GM23248 (cell line): ENCODE data around the gene PLEKHB2. TPM values are rescaled to one million over a fixed set of nuclear protein-coding genes. Genes with fewer than 3 reads are reported as not detected.

ENCODE experiments used
- DNase-seq: peaks from one replicate; pipeline ENCODE4 v3.0.0-alpha.2; 2015
- H2AFZ ChIP-seq: fragments of 200-600 bp; sonication (generic); 2 replicates; pipeline ENCODE4 v1.6.1; 2016; ENCODE audit warnings: antibody characterized with exemption
- H3F3A ChIP-seq: fragments of 200-600 bp; sonication (generic); 2 replicates; pipeline ENCODE4 v1.6.1; 2016; ENCODE audit warnings: mild to moderate bottlenecking, antibody characterized with exemption, mixed run types; ENCODE audit not compliant: insufficient read depth
- H3K27ac ChIP-seq: fragments of 200-600 bp; sonication (generic); 2 replicates; pipeline ENCODE4 v1.5.1; 2016; ENCODE audit warnings: mild to moderate bottlenecking
- H3K27me3 ChIP-seq: fragments of 200-600 bp; sonication (generic); replicated peaks from 2 replicates; pipeline ENCODE4 v1.6.1; 2016; ENCODE audit warnings: mild to moderate bottlenecking; ENCODE audit not compliant: insufficient read depth
- H3K36me3 ChIP-seq: fragments of 200-600 bp; sonication (generic); 2 replicates; pipeline ENCODE4 v1.6.1; 2016; ENCODE audit warnings: low read depth, mild to moderate bottlenecking
- H3K4me1 ChIP-seq: fragments of 200-600 bp; sonication (generic); 2 replicates; pipeline ENCODE4 v1.6.1; 2016; ENCODE audit warnings: mild to moderate bottlenecking; ENCODE audit not compliant: insufficient read depth
- H3K4me2 ChIP-seq: fragments of 200-600 bp; sonication (generic); one replicate; pipeline ENCODE4 v1.6.1; 2016; ENCODE audit warnings: mild to moderate bottlenecking; ENCODE audit not compliant: unreplicated experiment
- H3K4me3 ChIP-seq: fragments of 200-600 bp; sonication (generic); 2 replicates; pipeline ENCODE4 v1.5.1; 2016; ENCODE audit warnings: mild to moderate bottlenecking
- H3K79me2 ChIP-seq: fragments of 200-600 bp; sonication (generic); 2 replicates; pipeline ENCODE4 v1.6.1; 2016; ENCODE audit warnings: mild to moderate bottlenecking; ENCODE audit not compliant: insufficient read depth
- H3K9ac ChIP-seq: fragments of 200-600 bp; sonication (generic); 2 replicates; pipeline ENCODE4 v1.6.1; 2016; ENCODE audit warnings: mild to moderate bottlenecking
- H3K9me2 ChIP-seq: fragments of 200-600 bp; sonication (generic); 2 replicates; pipeline ENCODE4 v1.6.1; 2016; ENCODE audit warnings: mixed run types, mild to moderate bottlenecking, moderate library complexity; ENCODE audit not compliant: insufficient read depth
- H3K9me3 ChIP-seq: fragments of 200-600 bp; sonication (generic); one replicate; pipeline ENCODE4 v1.6.1; 2017; ENCODE audit warnings: low read depth
- H4K20me1 ChIP-seq: fragments of 200-600 bp; sonication (generic); 2 replicates; pipeline ENCODE4 v1.6.0; 2016; ENCODE audit not compliant: insufficient read depth
- EZH2 ChIP-seq: fragments of 200-600 bp; sonication (generic); IDR thresholded peaks from 2 replicates; pipeline ENCODE4 v1.6.1; 2018; ENCODE audit warnings: antibody characterized with exemption, mild to moderate bottlenecking; ENCODE audit not compliant: insufficient read depth, poor library complexity, severe bottlenecking
- EZH2phosphoT487 ChIP-seq: fragments of 200-600 bp; sonication (generic); IDR thresholded peaks from 2 replicates; pipeline ENCODE4 v1.6.1; 2018; ENCODE audit warnings: antibody characterized with exemption, moderate library complexity, mild to moderate bottlenecking, low read depth; ENCODE audit not compliant: insufficient read depth
- WGBS, 2 experiments: methylation state at CpG; one replicate each; pipeline ENCODE4 v1.1.6; 2015 to 2017; ENCODE audit warnings: low lambda C conversion rate in 2 of 2, low coverage in 1 of 2; ENCODE audit errors: missing lambda C conversion rate in 2 of 2; 5-methylcytosine and 5-hydroxymethylcytosine counted together
- in situ Hi-C: fragments of 300-500 bp; cut with MboI; formaldehyde crosslinking; loops from 2 replicates; pipeline ENCODE4 v1.15.0; 2020
- polyA plus RNA-seq: library from polyadenylated mRNA; unstranded; fragments of >200 nt; fragmentation: Nextera tagmentation; extraction: Ambion mirVana; gene quantifications from 2 replicates; pipeline ENCODE4 v1.2.1, GENCODE V29; 2016
- total RNA-seq: library from RNA; depleted of rRNA; stranded (reverse); fragments of >200 nt; shearing (Covaris generic); gene quantifications from 2 replicates; pipeline ENCODE4 v1.2.3, GENCODE V29; 2014

PLEKHB2 gene
- total and polyA plus RNA-seq, 2 experiments from 2014 or later: 71.7 to 94.7 TPM

DNA sequence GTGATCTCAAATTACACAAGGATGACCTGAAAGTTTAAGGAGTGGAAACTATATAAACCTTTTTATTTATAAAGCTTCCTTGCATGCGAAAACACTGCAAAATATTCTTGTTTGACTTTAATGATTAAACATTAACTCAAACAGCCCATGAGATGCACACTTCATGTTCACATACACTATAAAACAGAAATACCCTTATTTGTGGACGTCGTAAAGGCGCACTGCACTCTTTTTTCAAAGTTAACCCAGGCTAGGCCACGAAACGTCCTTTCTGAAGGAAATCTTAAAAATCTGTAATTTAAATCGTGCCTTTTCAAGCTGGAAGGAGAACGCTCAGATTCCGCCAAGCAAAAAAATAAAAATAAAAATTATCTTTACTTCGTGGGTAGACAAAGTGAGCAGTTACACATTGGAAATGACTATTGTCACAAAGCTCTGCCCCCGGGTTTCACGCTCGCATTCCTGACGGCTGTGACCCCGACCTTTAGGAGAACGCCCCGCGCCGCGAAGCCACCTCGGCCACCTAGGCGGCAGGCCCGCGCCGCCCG is 12.6 kb upstream of the PLEKHB2 start:
- peak overlapping the region; percentile 89 for H3K4me2 ChIP-seq
- TF ChIP-seq EZH2 (no peak), EZH2phosphoT487 (no peak)
- no peaks in the 10 kb centered on the region; the same call in 1 of the 2 replicates for H3K4me1 ChIP-seq
- peaks cover 16% of the 10 kb centered on the region; the same call in 1 of the 2 replicates for H3K36me3 ChIP-seq
- H3K4me3 ChIP-seq: peak overlapping the region; percentile 87
- no peaks in the 10 kb centered on the region for H3K9me3 ChIP-seq
- peak overlapping the region; percentile 95 for H3K9ac ChIP-seq
- peak overlapping the region; percentile 64; the same call in 1 of the 2 replicates for H2AFZ ChIP-seq
- DNase-seq: peak; percentile 30
- no peaks in the 10 kb centered on the region for H3K27me3 ChIP-seq
- peaks cover 53% of the 10 kb centered on the region for H3K79me2 ChIP-seq
- no peaks in the 10 kb centered on the region for H3K9me2 ChIP-seq
- H4K20me1 ChIP-seq: 0 out of 2 replicates have a peak, but pooled peaks cover 6% of the 10 kb centered on the region
- H3K27ac ChIP-seq: peak overlapping the region; percentile 83
- WGBS, 2 experiments: 1% methylated on average over 25 to 26 of the region's 26 CpGs
- peaks cover 10% of the 10 kb centered on the region; the same call in 1 of the 2 replicates for H3F3A ChIP-seq
- in situ Hi-C loops: no loop called here

DNA sequence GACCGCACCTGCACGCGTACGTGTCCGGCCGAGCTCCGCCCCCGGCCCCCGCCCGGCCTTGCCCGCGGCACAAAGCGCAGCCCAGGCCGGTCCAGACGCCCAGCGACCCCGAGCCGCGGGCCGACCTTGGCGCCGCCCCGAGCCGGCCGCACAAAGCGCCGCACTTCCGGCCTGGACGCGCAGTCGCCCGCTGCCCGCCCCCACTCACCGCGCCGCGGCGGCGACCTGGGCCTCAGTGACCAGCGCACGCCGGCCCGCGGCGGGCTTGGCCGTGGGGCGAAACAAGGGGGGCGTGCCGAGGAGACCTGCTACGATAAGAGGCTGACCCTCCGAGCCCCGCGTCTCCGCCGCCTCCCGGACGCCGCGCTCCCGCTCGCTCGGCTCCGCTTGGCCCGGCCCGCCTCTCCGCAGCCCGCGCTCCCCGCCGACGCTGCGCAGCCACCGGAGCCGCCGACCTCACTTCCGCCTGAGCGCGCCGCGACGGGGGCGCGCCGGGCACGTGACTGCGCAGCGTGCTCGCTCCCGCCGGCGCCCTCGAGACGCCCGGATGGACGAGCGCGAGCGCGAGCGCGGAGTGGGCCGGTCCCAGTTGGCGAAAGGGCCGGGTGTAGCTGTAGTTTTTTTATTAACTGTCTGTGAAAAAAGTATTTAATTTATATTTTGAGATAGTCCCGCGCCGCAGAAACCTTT is 12.0 kb upstream of the PLEKHB2 start, which contains the start of gene FAM168B:
Gene FAM168B (minus strand): TSS at position 455 of the 690 bp plus-strand sequence. CDS start 10,814 bp downstream, outside the sequence.
- Histone ChIP-seq H3K9ac (peak within 1 kb of the TSS; percentile 95), H3F3A (peaks cover 10% of the 10 kb centered on the region; the same call in 1 of the 2 replicates), H4K20me1 (0 out of 2 replicates have a peak, but pooled peaks cover 6% of the 10 kb centered on the region), H3K27ac (peak within 1 kb of the TSS; percentile 83), H3K4me3 (peak within 1 kb of the TSS; percentile 87), H3K9me2 (no peaks in the 10 kb centered on the region), H3K79me2 (peaks cover 47% of the 10 kb centered on the region), H3K4me2 (peak within 1 kb of the TSS; percentile 89), H3K4me1 (no peaks in the 10 kb centered on the region; the same call in 1 of the 2 replicates), H3K36me3 (peaks cover 10% of the 10 kb centered on the region; the same call in 1 of the 2 replicates), H3K27me3 (no peaks in the 10 kb centered on the region), H2AFZ (peak within 1 kb of the TSS; percentile 98), H3K9me3 (no peaks in the 10 kb centered on the region)
- TF ChIP-seq EZH2phosphoT487 (no peak), EZH2 (no peak)
- DNase-seq: peak; percentile 97
- WGBS, 2 experiments: 0 to 2% methylated on average over 88 to 90 of the region's 107 CpGs
- in situ Hi-C loops: no loop called here

DNA sequence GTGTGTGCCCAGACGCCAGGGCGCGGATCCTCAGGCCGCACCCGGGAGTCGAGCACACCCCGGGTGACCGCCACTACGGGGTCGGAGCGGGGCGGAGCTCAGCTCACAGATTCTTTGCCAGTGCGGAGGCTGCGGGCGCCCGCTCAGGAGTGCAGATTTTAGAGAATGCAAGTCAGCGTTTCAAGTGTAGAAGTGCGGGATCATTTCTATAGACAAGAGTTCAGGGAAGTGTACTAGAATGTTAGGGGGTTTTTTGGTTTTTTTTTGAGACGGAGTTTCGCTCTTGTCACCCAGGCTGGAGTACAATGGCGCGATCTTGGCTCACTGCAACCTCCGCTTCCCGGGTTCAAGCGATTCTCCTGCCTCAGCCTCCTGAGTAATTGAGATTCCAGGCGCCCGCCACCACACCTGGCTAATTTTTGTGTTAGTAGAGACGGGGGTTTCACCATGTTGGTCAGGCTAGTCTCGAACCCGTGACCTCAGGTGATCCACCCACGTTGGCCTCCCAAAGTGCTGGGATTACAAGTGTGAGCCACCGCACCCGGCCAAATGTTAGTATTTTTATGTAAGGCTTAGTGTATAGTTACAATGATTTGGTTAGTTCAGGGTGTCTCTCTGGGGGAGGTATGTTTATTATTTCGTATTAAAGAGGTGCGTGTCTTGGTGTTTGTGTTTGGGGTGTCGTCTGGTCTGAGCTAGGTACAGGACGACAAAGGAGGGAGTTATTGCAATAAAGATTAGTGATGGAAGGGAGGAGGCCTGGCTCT is 11.3 kb upstream of the PLEKHB2 start:
- TF ChIP-seq EZH2 (no peak), EZH2phosphoT487 (no peak)
- Histone ChIP-seq H2AFZ (peak overlapping the region; percentile 98), H3K4me1 (no peaks in the 10 kb centered on the region; the same call in 1 of the 2 replicates), H3K4me2 (peak overlapping the region; percentile 80), H3K9ac (peak overlapping the region; percentile 95), H3K36me3 (peaks cover 3% of the 10 kb centered on the region; the same call in 1 of the 2 replicates), H3K9me3 (no peaks in the 10 kb centered on the region), H3K4me3 (peak overlapping the region; percentile 87), H4K20me1 (0 out of 2 replicates have a peak, but pooled peaks cover 3% of the 10 kb centered on the region), H3K79me2 (peaks cover 40% of the 10 kb centered on the region), H3K27me3 (no peaks in the 10 kb centered on the region), H3F3A (peaks cover 10% of the 10 kb centered on the region; the same call in 1 of the 2 replicates), H3K27ac (peak overlapping the region; percentile 83), H3K9me2 (no peaks in the 10 kb centered on the region)
- in situ Hi-C loops: no loop called here
- WGBS, 2 experiments: 5 to 7% methylated on average over 37 of the region's 37 CpGs
- peak; percentile 85 for DNase-seq
